HG02938 (cell line): ENCODE measurements around the gene PRM1.

Experiments used
- ATAC-seq: cut with Tn5 transposase; IDR thresholded peaks from one replicate; pipeline ENCODE4 v1.9.1; 2021; ENCODE audit warnings: mild to moderate bottlenecking, moderate library complexity; ENCODE audit not compliant: unreplicated experiment

PRM1 gene, protein sequence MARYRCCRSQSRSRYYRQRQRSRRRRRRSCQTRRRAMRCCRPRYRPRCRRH

DNA sequence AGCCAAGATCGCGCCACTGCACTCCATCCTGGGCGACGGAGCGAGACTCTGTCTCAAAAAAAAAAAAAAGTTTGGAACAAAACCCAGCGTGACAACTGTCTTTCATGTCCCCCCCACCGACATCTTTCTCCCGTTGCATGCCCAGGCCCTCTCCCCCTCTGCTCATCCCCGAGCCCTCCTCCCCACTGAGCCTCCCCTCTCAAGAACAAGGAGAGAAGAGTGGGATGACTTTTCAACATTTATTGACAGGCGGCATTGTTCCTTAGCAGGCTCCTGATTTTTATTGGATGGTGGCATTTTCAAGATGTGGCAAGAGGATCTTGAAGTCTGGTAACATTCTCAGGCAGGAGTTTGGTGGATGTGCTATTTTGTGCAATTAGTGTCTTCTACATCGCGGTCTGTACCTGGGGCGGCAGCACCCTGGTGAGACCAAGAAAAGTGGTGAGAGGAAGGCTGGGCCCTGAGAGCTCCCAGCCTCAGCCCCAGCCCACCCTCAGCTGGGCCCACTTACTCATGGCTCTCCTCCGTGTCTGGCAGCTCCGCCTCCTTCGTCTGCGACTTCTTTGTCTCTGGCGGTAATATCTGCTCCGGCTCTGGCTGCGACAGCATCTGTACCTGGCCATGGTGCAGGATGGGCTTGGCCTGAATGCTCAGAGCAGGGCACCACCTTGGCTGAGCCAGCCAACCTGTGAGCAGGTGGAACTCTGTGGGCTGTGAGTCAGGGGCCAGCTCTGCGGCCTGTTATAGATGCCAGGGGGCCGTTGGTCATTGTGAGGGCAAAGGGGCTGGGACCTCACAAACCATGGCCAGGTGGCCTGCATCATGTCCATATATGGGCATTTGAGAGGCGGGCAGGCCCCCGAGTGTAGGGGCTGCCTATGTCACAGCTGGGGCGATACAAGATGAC is at the start of gene PRM1:
PRM1 (minus strand) TSS at position 715 of the 907 bp plus-strand sequence; CDS start at position 623, 92 bp downstream.
- ATAC-seq, result no peak

DNA sequence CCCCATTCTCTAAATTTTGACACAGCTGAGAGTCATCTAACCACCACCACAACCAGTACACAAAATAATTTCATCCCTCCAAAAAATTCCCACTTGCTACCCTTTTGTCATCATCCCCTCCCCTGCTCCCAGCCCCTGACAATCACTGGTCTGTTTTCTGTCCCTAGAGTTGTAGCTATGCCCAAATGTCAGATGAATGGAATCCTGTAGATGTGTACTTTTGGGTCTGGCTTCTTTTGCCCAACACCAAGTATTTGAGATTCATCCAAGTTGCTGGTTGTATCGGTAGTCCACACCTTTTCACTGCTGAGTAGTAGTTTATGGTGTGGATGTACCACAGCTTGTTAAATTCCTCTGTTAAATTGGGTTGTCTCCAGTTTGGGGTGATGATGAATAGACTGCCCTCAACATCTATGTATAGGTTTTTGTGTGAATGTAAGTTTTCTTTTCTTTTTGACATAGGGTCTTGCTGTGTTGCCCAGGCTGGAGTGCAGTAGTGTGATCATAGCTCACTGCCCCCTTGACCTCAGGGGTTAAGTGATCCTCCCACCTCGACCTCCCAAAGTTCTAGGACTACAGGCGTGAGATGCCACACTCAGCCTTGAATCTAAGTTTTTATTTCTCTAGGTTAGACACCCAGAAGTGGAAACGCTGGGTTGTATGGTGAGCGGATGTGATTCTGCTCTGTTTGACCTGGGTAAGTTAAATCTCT is 49.6 kb upstream of the PRM1 start:
- no peak for ATAC-seq

DNA sequence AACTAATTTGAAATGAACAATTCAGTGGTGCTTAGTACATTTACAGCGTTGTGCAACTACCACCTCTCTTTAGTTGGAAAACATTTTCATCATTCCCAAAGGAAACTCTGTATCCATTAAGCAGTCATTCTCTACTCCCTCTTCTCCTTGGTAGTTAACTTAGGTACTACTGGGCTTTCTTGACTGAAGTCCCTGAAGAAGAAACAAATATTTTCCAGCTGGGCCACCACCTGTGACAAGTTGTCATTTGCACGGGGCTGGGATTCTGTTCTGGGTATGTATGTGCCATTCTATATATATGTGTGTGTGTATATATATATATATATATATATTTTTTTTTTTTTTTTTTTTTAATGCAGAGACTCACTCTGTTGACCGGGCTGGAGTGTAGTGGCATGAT is 48.8 kb upstream of the PRM1 start:
- no peak for ATAC-seq

DNA sequence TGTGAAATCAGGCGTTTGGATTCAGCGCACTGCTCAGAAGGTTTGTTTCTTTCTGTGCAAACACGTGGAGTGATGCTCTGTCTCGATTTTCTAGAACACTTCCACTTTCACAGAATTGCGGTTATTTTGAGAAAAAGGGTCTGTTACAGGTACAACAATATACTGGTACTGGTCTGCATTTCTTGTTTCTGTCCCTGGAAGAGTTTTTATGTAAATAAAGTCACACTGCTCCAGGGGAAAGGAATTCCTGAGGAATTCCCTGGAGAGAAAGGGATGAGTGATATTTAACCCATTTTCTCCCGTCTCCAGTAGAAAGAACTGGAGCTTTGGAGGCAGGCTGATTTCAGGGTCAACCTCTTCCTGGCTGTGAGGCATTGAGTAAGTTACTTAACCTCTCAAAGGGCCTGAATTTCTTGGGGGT is 48.0 kb upstream of the PRM1 start:
- ATAC-seq, result no peak

DNA sequence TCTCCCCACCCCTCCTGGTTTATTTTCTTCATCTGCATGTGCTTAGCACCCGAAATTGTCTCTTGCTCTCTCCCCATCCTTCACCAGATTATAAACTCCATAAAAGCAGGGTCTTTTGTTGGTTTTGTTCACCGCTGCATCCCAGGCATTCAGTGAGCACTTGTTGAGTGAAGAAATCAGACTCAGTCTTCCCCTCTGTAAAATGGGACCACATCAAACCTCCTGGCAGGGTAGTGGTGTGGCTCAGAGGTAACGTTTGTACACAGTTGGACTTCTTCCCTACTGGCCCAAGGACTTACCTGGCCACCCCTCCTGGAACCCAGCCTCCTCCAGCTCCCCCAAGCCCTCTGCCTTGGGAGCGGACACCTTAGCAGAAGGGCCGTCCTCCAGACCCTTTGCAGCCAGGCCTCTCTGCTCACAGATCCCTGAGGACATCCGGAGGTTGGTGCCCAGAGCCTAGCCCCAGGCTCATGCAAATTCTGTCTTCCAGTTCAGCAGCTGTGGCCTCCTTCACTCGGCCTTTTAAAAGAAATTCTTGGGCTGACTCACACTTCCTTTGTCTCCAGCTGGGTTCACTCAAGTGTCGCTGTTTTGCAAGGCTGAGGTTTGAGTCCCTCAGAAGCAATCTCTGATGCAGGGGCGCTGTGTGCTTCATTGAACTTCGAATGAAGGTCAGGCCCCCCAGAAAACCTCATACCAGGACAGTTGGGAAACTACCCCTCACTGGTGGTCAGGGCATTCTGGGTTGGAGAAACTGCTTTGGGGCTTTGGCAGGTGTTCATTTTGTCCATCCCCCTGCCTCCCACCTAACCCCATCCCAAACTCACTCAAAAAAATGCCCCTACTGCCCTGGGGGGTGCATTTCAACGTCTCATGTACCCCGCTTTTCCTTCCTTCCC is 47.3 kb upstream of the PRM1 start:
- ATAC-seq, result peak; percentile 77

DNA sequence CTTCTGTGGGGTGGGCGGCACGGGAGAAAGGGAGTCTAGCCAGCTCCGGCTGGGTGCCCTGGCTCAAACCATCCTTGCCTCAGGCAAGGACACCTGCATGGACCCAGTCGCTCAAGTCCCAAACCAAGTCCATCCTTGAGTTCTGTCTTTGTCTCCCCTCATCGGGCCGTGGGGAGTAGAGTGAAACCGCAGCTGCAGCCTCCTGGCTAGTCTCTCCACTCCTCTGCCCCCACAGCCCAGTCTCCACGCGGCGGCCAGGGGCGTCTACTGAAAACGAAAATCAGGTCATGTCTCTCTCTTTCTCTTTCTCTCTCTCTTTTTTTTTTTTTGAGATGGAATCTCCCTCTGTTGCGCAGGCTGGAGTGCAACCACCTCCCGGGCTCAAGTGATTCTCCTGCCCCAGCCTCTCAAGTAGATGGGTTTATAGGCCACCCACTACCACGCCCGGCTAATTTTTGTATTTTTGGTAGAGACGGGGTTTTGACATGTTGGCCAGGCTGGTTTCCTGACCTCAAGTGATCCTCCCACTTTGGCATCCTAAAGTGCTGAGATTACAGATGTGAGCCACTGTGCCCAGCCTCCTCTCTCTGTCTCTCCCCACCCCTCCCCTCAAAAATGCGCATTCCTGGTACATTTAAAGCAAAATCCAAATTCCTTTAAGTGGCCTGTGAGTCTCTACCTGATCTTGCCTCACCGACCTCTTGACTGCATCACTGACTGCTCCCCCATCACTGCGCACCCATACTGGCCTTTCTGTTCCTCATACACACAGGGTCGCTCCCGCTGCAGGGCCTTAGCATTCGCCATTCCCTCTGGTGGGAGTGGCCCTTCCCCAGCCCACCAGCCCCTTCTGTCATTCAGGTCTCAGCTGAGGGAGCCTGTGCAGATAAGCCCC is 46.4 kb upstream of the PRM1 start:
- peak; percentile 31 for ATAC-seq

DNA sequence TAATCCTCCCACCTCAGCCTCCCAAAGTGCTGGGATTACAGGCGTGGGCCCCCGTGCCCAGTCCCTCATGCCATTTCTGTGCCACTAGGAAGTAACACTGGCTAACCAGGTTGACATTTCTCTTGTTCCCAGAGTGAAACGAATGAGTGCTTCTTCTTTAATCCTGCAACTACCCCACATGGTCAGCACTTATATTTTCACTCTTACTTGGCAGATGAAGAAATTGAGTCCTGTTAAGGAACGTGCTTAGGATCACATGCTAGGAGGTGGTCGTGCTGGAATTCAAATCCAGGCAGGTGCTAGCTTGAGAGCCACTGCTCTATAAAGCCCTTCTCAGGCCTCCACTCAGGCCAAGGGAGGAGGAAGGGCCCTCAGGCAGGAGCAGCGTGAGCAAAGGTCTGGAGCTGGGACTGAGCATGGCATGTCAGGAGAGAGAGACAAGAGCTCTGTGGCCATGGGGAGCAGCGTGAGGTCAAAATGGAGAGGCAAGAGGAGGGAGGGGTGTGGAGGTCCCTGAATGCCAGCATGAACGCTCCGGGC is 45.7 kb upstream of the PRM1 start:
- ATAC-seq, result no peak

DNA sequence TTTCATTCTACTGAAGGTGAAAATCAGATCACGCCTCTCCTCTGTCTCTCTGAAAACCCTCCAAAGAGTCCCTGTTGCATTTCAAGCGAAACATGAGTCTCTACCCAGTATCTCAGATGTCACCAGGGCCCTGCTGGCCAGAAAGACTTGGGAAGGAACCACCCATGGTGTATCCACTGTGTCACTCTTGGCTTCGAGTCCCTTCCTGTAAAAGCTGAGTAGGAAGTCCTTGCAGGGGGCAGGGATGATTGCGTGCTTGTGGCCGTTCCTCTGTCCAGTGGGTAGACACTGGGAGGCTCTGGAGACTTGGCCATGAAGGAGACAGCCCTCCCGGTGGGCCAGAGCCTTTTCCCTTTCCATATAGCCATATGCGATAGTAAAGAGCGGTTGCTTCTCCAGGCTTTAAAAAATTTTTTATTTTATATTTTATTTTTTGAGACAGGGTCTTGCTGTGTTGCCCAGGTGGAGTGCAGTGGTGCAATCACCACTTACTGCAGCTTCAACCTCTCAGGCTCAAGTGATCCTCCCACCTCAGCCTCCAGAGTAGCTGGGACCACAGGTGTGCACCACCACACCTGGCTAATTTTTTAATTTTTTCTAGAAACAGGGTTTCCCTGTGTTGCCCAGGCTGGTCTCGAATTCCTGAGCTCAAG is 45.1 kb upstream of the PRM1 start:
- ATAC-seq, result no peak

DNA sequence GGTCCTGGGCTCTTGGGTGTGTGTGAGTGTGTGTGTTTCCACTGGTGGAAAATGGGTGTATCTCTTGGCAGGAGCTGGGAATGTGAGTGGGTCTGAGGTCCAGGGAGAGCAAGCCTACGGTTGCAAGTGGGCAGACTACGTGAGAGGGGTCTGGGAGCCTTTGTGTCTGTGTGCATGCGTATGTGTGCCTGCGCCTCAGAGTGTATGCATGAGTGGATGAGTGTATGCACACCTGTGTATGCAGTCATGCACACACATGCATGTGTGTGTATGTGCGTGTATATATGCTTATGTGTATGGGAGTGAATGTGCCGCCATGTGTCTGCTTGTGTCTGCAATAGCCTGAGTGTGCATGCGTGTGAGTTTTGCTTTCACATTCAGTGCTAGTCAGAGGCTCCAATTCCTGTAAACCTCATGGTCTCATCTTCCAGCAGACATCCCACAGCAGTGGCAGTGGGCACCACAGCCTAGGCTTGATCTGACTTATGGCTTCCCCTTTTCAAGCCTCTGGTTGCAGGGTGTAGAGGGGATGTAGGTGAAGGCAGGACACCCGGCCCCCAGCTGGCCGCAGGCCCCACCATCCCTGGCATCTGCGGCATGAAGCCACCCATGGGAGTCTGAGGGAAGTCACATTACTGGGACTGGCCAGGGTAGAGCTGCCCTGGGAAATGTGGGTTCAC is 44.4 kb upstream of the PRM1 start:
- ATAC-seq, result no peak

DNA sequence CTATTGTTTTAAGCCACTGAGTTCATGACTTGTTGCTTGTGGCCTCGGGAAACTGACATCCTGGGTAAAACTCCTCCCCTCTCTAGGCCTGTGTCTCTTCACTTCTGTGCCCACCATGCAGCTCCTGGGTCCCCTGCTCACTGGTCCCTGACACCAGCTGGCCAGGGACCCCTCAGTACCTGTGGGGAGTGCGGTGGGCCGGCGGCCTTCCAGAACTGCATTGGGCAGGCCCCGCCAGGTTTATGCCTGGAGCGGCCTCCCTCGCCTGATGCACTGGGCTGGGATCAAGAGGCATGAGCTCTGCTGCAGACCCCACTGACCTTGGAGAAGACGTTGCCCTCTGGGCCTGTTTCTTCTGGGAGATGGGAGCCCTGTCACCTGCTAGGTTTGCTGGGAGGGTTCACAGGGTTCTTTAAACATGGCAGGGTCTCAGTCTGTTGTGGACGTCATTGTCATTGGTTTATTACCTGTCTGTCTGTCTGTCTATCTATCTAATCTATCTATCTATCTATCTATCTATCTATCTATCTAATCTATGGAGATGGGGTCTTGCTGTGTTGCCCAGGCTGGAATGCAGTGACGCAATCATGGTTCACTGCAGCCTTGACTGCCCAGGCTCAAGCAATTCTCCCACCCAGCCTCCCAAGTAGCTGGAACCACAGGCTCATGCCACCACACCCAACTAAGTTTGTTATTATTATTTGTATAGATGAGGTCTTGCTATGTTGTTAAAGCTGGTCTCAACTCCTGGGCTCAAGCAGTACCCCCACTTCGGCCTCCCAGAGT is 42.6 kb upstream of the PRM1 start:
- no peak for ATAC-seq

DNA sequence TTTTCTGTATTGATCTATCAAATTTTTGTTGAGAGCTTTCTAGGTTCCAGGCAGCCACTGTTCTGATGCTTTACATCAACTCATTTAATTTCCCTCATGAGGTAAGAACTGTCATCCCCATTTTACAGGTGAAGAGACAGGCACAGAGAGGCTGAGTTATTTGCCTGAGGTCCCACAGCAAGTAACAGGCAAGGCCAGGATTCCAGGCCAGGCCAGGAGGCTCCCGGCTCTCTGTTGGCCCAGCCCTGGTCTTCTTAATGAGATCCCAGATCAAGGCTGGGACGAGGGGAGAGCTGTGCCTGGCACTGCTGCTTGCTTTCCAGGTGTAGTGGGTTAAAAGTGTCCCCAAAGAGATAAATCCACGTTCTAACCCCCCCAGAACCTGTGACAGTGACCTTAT is 41.7 kb upstream of the PRM1 start:
- no peak for ATAC-seq

DNA sequence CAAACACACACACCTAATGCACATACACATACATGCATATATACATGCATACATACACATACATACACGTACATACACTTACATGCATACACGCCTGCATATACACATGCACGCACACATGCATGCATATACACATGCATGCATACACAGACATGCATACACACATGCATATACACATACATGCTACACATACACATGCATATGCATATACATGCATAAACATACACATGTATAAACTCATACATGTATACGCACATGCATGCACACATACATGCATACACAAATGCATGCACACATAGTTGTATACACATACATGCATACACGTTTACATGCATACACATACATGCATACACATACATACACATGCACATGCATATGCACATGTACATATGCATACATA is 40.5 kb upstream of the PRM1 start:
- ATAC-seq, result no peak

DNA sequence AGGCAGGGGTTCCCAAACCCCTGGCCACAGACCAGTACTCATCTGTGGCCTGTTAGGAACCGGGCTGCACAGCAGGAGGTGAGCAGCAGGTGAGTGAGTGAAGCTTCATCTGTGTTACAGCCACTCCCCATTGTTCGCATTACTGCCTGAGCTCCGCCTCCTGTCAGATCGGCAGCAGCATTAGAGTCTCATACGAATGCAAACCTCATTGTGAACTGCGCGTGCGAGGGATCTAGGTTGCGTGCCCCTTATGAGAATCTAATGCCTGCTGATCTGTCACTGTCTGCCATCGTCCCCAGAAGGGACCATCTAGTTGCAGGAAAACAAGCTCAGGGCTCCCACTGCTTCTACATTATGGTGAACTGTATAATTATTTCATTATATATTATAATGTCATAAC is 39.0 kb upstream of the PRM1 start:
- ATAC-seq, result no peak

DNA sequence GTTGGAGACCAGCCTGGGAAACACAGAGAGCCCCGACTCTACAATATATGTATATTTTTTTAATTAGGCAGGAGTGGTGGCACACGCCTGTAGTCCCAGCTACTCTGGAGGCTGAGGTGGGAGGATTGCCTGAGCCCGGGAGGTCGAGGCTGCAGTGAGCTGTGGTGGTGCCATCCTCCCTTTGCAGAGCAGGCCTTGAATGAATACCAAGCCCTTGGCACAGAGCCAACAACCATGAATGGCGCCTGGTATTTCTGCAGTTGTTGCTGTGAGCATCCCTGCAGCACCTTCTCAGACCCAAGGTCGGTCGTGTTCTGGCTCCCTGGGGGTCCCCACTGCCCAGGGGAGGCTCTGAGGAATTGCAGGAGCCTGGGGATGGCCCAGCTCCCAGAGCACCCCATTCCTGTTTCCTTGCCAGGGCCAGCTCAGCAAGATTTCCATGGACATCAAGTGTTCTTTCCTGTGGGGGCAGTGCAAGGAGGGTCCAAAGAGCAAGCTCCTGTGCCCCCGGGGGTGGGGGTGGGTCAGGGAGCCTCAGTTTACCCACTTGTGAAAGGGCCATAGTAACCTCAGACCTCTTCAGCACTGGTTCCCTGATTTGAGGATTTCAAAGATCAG is 38.5 kb upstream of the PRM1 start:
- ATAC-seq, result no peak

DNA sequence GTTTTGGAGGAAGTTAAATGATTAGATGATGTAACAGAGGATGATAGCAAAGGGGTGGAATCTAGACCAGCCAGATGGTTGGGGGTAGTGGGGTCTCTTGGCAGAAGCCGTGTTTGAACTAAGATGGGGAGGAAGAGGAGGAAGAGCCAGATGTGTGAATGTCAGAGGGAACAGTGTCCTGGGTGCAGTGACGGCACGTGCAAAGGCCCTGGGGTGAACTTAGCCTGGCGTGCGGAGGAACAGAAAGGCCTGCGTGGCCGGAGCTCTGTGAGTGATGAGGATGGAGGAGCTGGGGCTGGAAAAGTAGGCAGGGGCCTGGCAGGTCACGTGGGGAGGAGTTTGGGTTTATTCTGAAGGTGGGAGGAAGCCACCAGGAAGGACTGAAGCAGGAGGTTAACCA is 37.7 kb upstream of the PRM1 start:
- no peak for ATAC-seq

DNA sequence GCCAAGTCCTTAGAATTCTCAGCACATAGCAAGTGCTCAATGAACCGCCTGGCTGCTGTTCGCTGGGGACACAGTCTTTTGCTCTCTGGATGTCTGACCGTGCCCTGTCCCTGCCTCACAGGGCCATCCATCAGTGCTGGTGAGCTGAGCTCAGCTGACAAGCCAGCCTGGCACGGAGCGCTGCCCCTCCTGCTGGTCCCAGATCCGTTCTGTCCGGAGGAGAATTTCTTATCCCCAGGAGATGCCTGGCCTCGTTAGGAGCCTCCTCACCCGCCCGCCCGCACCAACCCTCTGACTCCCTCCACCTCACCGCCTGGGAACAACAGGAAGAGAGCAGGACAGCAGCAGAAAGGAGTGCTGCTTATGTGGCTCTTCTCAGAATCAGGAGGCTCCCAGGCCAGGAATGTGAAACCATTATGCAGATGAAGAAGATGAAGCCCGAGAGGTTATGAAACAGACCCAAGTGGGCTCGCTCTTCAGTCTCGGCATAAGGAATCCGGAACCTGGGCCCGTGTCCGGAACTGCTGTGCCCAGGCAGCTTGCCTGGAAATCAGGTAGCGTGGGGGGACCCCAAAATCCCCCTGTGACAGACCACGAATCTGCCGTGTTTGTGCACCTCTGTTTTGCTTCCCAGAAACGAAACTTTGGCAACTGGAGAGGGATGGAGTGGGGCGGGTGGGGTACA is 35.3 kb upstream of the PRM1 start:
- ATAC-seq, result no peak

DNA sequence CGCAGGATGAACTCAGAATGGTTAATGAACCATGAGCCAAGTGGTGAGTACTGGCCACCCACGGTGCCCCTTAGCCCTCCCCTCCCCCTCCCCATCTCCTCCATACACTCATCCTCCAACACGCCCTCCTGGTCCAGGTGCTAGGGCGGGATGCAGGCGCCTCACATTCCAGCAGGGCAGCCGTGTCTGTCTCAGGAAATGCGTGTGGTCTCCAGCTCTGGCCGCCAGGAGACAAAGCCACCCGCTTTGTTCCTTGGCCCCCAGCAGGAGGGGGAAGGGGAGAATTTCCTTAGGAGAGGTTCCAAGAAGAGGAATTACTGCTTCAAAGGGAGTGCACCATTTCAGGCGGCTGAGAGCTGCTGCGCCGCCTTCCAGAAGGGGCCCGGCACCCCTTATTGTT is 34.4 kb upstream of the PRM1 start:
- ATAC-seq, result no peak
